Suprapubic skin (tissue), 4 donors: Measurements from ENCODE around the gene RHEX. TPM values are rescaled to one million over a fixed set of nuclear protein-coding genes. Genes with fewer than 3 reads are reported as not detected.

Experiments
- DNase-seq, 2 donors: peaks; one replicate each; pipeline ENCODE4 v3.0.0-alpha.2; 2019; ENCODE audit warnings: low spot score in 2 of 2
- H3K27ac ChIP-seq: fragments of 200-600 bp; sonication (generic); one replicate; pipeline ENCODE4 v1.5.1; 2019
- H3K27me3 ChIP-seq: fragments of 200-600 bp; sonication (generic); one replicate; pipeline ENCODE4 v1.5.1; 2019
- H3K36me3 ChIP-seq: fragments of 200-600 bp; sonication (generic); one replicate; pipeline ENCODE4 v1.5.1; 2019
- H3K4me1 ChIP-seq: fragments of 200-600 bp; sonication (generic); one replicate; pipeline ENCODE4 v1.5.1; 2019
- H3K4me3 ChIP-seq: fragments of 200-600 bp; sonication (generic); one replicate; pipeline ENCODE4 v1.5.1; 2019; ENCODE audit warnings: mild to moderate bottlenecking
- H3K9me3 ChIP-seq: fragments of 200-600 bp; sonication (generic); one replicate; pipeline ENCODE4 v1.5.1; 2019
- EP300 ChIP-seq: sonication (generic); formaldehyde crosslinking; IDR thresholded peaks from one replicate; pipeline ENCODE4 v1.6.1; 2017; ENCODE audit warnings: antibody characterized with exemption
- POLR2A ChIP-seq, 2 donors: fragments of 450-650 bp; IDR thresholded peaks; one replicate each; pipeline ENCODE4 v1.6.1; 2017; ENCODE audit warnings: antibody characterized with exemption in 2 of 2, mild to moderate bottlenecking in 2 of 2, moderate library complexity in 2 of 2
- POLR2AphosphoS5 ChIP-seq, 3 donors: sonication (generic); formaldehyde crosslinking; IDR thresholded peaks; one replicate each; pipeline ENCODE4 v1.6.1; 2017; ENCODE audit warnings: antibody characterized with exemption in 3 of 3
- WGBS: methylation state at CpG from one replicate; pipeline ENCODE4 v1.1.5; 2018; 5-methylcytosine and 5-hydroxymethylcytosine counted together
- total RNA-seq, 4 donors: library from RNA; depleted of rRNA; stranded (reverse); fragments of >200 nt; gene quantifications; one replicate each; pipeline ENCODE4 v1.1.0, GENCODE V29; 2016
- TF ChIP-seq, protein P1 (sequence below), 2 donors: fragments of 200-600 bp in 1 of 2; fragments of 450-650 bp in 1 of 2; sonication (generic) in 1 of 2; IDR thresholded peaks; one replicate each; pipeline ENCODE4 v1.5.1; 2016 to 2019; ENCODE audit warnings: antibody characterized with exemption in 2 of 2, mild to moderate bottlenecking in 1 of 2, moderate library complexity in 1 of 2

The RHEX gene
- total RNA-seq, 4 donors from 2014 or later, result 1.2 to 2.8 (median 1.2) TPM; not detected in 1

DNA sequence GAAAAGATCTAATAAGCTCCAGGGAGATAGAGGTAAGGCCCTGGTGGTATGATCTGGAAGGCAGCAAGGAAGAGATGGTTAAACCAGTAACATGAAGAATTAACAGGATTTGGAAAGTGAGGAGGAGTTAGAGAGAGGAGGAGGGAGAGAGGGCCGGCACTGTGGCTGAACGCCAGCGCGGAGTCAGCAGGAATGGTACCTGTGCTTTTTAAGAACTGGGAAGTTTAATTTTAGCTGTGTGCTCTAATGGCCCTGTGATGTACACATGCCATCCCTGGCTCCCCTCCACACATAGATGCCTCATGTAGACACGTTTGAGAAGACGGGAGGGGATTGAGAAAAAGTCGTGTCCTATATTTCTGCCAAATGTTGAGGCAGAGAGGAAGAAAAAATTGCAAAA is 78.1 kb downstream of the RHEX start:
- 47% methylated on average over 7 of the region's 7 CpGs for WGBS
- no peaks in the 10 kb centered on the region for H3K9me3 ChIP-seq
- no peaks in the 10 kb centered on the region for H3K27me3 ChIP-seq
- H3K27ac ChIP-seq, result no peak overlapping the region
- H3K4me1 ChIP-seq, result no peaks in the 10 kb centered on the region
- no peak for DNase-seq
- TF ChIP-seq POLR2A (IDR thresholded peaks at IDR 0.05), result no peak
- TF ChIP-seq, protein P1, sequence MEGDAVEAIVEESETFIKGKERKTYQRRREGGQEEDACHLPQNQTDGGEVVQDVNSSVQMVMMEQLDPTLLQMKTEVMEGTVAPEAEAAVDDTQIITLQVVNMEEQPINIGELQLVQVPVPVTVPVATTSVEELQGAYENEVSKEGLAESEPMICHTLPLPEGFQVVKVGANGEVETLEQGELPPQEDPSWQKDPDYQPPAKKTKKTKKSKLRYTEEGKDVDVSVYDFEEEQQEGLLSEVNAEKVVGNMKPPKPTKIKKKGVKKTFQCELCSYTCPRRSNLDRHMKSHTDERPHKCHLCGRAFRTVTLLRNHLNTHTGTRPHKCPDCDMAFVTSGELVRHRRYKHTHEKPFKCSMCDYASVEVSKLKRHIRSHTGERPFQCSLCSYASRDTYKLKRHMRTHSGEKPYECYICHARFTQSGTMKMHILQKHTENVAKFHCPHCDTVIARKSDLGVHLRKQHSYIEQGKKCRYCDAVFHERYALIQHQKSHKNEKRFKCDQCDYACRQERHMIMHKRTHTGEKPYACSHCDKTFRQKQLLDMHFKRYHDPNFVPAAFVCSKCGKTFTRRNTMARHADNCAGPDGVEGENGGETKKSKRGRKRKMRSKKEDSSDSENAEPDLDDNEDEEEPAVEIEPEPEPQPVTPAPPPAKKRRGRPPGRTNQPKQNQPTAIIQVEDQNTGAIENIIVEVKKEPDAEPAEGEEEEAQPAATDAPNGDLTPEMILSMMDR (IDR thresholded peaks at IDR 0.05), result no peak
- TF ChIP-seq POLR2AphosphoS5 (IDR thresholded peaks at IDR 0.05), result no peak
- TF ChIP-seq EP300, result no peak
- H3K4me3 ChIP-seq, result no peak overlapping the region
- H3K36me3 ChIP-seq, result no peaks in the 10 kb centered on the region

DNA sequence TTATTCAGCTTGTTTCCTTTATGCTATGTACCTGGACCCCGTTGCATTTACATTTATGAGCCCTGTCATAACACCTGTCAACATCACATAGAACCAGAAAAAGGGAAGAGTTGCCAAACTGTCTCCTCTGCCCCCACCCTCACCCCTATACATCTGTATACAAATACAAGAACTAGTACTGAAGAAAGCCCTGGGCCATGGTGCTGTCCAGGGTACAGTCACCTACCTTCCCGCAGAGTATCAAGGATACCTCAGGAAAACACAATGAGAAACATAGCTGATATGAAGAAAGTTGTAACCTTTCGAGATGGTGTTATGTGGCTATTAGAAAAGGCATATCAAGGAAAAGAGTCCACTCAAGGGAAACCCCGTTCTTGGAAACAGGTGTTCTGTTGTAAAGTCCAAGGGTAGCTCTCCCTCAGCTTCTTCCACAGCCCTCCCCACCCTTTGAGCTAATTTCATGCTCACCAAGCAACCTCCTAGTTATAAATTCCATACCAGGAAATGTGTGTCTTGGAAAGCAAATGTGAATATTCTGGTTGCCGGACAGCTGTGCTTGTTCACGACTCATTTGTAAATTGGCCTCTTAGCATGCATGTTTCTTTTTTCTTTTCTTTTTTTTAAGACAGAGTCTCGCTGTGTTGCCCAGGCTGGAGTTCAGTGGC is 80.9 kb downstream of the RHEX start:
- H3K36me3 ChIP-seq, result no peaks in the 10 kb centered on the region
- H3K9me3 ChIP-seq, result no peaks in the 10 kb centered on the region
- H3K4me1 ChIP-seq, result no peaks in the 10 kb centered on the region
- H3K4me3 ChIP-seq, result no peak overlapping the region
- 86% methylated on average over 7 of the region's 7 CpGs for WGBS
- DNase-seq, result no peak
- no peak overlapping the region for H3K27ac ChIP-seq
- TF ChIP-seq EP300, result no peak
- TF ChIP-seq, protein P1 (IDR thresholded peaks at IDR 0.05), result no peak
- TF ChIP-seq POLR2A (IDR thresholded peaks at IDR 0.05), result no peak
- no peak for TF ChIP-seq POLR2AphosphoS5 (IDR thresholded peaks at IDR 0.05)
- peaks cover under 1% of the 10 kb centered on the region for H3K27me3 ChIP-seq

DNA sequence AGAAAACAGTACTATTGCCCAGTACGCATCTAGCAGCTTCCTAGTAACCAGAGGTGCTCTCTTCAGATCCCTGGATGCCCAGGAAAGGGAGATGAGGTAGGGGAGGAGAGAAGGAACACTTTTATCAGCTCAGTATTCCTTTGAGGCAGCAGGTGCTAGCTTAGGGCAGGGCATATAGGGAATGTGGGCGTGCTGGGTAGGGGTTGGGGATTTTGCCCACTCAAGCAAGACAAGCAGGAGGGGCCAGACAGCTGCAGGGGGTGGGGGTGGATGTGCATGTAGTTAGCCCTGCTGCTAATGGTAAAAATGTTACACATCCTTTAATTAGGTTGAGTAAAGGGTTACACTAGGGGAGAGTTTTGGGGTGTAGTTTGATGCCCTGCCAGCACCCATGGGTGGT is 82.3 kb downstream of the RHEX start:
- DNase-seq, result no peak
- TF ChIP-seq POLR2AphosphoS5 (IDR thresholded peaks at IDR 0.05) (no peak), EP300 (no peak), POLR2A (IDR thresholded peaks at IDR 0.05) (no peak)
- TF ChIP-seq, protein P1 (IDR thresholded peaks at IDR 0.05), result no peak
- 72% methylated on average over 2 of the region's 2 CpGs for WGBS
- Histone ChIP-seq H3K4me1 (no peaks in the 10 kb centered on the region), H3K36me3 (no peaks in the 10 kb centered on the region), H3K9me3 (no peaks in the 10 kb centered on the region), H3K27me3 (peaks cover 3% of the 10 kb centered on the region), H3K27ac (no peak overlapping the region), H3K4me3 (no peak overlapping the region)

DNA sequence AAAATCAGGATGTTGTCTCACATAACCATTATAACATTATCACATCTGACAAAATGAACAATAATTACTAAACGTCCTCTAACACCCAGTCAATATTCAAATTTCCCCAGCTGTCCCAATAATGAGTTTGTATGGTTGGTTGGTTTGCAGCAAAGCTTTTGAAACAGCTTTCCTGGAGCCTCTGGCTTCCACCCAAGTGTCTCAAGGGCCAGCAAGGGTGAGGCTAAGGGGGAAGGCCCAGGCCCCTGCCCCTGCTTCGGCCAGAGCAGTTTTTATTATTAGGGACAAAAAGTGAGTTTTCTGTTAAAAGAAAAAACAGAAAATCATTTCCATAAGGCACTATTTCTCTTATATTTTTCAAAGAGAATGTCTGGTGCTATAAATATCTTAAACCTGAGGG is 83.3 kb downstream of the RHEX start:
- Histone ChIP-seq H3K4me3 (no peak overlapping the region), H3K27me3 (peaks cover 5% of the 10 kb centered on the region), H3K27ac (no peak overlapping the region), H3K9me3 (no peaks in the 10 kb centered on the region), H3K4me1 (no peaks in the 10 kb centered on the region), H3K36me3 (no peaks in the 10 kb centered on the region)
- DNase-seq, result no peak
- TF ChIP-seq POLR2AphosphoS5 (IDR thresholded peaks at IDR 0.05) (no peak), EP300 (no peak), POLR2A (IDR thresholded peaks at IDR 0.05) (no peak)
- TF ChIP-seq, protein P1 (IDR thresholded peaks at IDR 0.05), result no peak
- WGBS, result 64% methylated on average over 2 of the region's 2 CpGs

DNA sequence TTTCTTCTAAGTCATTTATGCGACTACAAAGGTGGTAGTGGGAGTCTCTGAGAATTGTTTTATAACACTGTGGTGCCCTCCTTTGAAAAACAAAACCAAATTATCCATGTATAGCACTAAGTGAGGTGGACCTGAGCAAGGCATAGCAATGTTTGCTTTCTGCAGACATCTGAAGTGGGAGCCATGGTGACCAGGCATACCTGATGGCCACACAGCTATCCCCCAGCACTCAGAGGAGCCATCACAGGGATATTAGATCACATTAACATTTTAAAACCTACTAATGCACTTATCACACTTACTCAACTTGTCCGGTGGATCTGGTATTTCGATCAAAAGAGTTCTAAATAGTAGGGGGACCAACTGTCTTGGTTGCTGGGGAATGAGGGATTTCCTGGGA is 89.0 kb downstream of the RHEX start:
- no peak overlapping the region for H3K27ac ChIP-seq
- DNase-seq, result no peak
- 89% methylated on average over 3 of the region's 3 CpGs for WGBS
- H3K27me3 ChIP-seq, result peaks cover 19% of the 10 kb centered on the region
- H3K9me3 ChIP-seq, result no peaks in the 10 kb centered on the region
- H3K4me3 ChIP-seq, result no peak overlapping the region
- TF ChIP-seq POLR2AphosphoS5 (IDR thresholded peaks at IDR 0.05) (no peak), POLR2A (IDR thresholded peaks at IDR 0.05) (no peak), EP300 (no peak)
- H3K4me1 ChIP-seq, result no peaks in the 10 kb centered on the region
- H3K36me3 ChIP-seq, result no peaks in the 10 kb centered on the region
